HG02623 (cell line): ENCODE results near the gene ZNF664.

Experiments used
- ATAC-seq: cut with Tn5 transposase; IDR thresholded peaks from one replicate; pipeline ENCODE4 v1.9.1; 2021; ENCODE audit warnings: moderate library complexity; ENCODE audit not compliant: unreplicated experiment

Gene ZNF664

GRCh38 chr12:124006846-124007713 is 34.1 kb downstream of the ZNF664 start:
- no peak for ATAC-seq

GRCh38 chr12:124007826-124008570 is 35.0 kb downstream of the ZNF664 start:
- no peak for ATAC-seq

GRCh38 chr12:124008595-124008994 is 35.6 kb downstream of the ZNF664 start:
- ATAC-seq = no peak

GRCh38 chr12:124009781-124010180 is 36.8 kb downstream of the ZNF664 start:
- ATAC-seq = no peak

GRCh38 chr12:124010687-124011086 is 37.7 kb downstream of the ZNF664 start:
- no peak for ATAC-seq

- ATAC-seq = no peak
Observed at GRCh38 chr12:124011435-124012115, 38.6 kb downstream of the ZNF664 start.

DNA sequence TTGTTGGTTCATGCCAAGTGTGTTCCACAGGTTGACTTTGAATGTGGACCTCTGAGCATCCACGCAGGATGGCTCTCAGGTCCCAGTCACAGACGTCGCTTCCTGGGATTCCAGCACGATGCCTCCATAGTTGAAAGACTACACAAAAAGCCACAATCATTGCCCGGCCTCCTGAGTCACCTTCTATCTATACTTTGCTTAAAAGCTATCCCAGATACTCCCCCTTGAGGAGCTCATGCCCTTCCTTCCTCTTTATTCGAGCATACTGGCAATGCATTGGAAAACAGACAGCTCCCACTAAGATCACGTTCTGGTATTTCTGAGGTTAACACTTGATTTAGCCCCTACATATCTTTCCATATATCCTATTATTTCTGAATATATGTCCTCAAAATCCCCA is 40.1 kb downstream of the ZNF664 start:
- no peak for ATAC-seq

- ATAC-seq = no peak
Observed at GRCh38 chr12:124015494-124016461, 42.8 kb downstream of the ZNF664 start.

- no peak for ATAC-seq
Observed at GRCh38 chr12:124017064-124017463, 44.0 kb downstream of the ZNF664 start.

GRCh38 chr12:124018539-124018938 is 45.5 kb downstream of the ZNF664 start:
- ATAC-seq = no peak

GRCh38 chr12:124019115-124019514 is 46.1 kb downstream of the ZNF664 start:
- ATAC-seq = no peak

DNA sequence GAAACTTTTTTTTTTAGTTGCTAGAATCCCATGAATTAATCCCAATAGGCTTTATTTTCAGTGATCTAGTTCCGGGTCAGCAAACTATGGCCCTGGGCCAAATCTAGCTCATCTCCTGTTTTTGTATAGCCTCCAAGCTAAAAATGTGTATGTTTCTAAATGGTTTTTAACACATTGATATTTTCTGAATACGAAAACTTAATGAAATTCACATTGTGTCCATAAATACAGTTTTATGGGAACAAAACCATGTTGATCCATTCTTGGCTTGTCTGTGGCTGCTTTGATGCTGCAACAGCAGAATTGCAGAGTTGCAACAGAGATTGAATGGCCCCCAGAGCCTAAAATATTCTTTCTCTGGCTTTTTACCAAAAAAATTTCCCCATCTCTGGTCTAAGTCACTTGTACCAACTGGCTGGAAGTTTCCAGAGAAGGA is 47.5 kb downstream of the ZNF664 start:
- ATAC-seq = no peak

DNA sequence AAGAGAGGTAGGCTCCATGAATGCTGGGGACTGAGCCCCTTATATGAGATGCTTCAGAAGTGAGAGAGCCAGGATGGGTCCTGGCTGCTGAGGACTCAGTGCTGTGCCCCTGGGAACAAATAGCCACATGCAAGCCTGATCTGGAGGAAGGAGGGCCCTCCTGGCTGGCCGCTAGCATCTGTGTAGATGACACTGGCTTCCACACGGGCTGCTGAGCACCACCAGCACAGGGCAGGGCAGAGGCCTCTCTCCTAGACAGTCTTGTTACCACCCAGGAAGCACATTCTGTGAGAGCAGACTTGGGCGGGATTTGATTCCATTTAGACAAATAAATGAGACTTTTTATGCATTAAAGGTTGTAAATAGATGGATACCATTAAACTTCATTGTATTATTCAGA is 48.0 kb downstream of the ZNF664 start:
- no peak for ATAC-seq

- no peak for ATAC-seq
Observed at GRCh38 chr12:124022161-124022560, 49.1 kb downstream of the ZNF664 start.

DNA sequence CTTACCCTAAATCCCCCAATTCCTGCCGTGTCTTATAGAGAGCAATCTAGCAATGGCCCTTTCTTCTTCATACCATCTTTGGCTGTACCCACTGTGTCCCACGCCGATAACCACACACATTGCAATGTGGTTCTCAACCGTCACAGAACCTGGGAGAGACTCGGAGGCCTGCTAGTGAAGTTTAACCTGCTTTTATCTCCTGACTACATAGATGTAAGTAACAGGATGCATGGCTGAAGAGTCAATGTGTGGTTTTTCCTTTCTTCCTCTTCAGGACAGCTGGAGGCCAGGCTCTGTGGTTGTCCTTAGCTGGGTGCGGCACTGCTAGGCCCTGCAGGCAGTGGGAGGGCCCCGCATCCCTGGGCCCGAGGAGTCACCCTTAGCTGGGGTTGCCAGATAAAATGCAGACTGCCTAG is 51.3 kb downstream of the ZNF664 start:
- no peak for ATAC-seq

DNA sequence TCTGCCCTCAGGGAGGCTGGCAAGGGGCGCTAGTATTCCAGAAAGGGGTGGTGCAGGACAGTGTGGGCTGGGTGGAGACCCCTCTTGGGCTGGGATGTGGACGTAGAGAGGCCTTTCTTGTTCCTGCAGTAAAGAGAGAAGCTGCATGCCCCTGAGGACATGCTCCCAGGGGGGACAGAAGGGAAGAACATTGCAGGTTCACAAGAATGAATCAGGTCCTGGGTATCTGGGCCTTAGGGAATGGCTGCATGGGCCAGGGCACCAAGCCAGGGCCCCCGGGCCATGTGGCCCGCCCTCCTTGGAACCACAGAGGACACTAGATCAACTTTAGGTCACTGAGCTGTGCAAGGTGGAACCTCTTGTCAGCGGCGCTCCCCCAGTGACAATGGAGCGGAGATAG is 51.8 kb downstream of the ZNF664 start:
- ATAC-seq = no peak

DNA sequence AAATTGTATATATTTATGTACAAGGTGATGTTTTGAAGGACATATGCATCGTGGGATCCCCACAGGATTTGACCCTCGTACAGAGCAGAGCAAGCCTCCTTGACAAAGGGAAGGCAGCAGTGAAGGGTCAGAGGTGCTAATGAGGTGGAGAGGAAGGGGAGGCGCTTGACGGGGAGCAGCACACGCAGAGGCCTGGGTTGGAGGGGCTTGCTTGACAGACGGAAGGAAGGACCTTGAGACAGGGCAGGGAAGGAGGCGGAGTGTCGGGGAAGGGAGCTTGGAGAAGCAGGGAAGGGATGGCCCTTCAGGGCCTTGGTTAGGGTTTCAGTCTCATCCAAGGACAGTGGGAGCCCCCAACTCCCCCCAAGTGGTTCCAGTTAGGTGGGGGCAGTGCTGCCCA is 52.6 kb downstream of the ZNF664 start:
- ATAC-seq = no peak

GRCh38 chr12:124026755-124027745 is 54.0 kb downstream of the ZNF664 start:
- ATAC-seq = no peak
